HG03460 (cell line): ENCODE measurements around the gene ECHDC3.

Source experiments
- ATAC-seq: cut with Tn5 transposase; IDR thresholded peaks from one replicate; pipeline ENCODE4 v1.9.1; 2021; ENCODE audit not compliant: unreplicated experiment

Gene ECHDC3

GRCh38 chr10:11808808-11809207 is 66.6 kb downstream of the ECHDC3 start:
- ATAC-seq = no peak

- ATAC-seq = no peak
Observed at GRCh38 chr10:11810313-11810766, 68.2 kb downstream of the ECHDC3 start.

GRCh38 chr10:11810973-11811372 is 68.8 kb downstream of the ECHDC3 start:
- ATAC-seq = no peak

- ATAC-seq = no peak
Observed at GRCh38 chr10:11813177-11813576, 71.0 kb downstream of the ECHDC3 start.
